Keratinocyte (primary cell): Measurements from ENCODE around the gene ZC3H14.

Experiments used
- CTCF ChIP-seq, 3 experiments: IDR thresholded peaks in 1 of 3; conservative IDR thresholded peaks in 1 of 3; optimal IDR thresholded peaks in 1 of 3; 2 replicates in 2 of 3; 3 replicates in 1 of 3; pipeline versions ENCODE3 to v1.5.1; 2011; ENCODE audit warnings: low read length in 3 of 3, mild to moderate bottlenecking in 3 of 3, moderate library complexity in 2 of 3, control low read depth in 1 of 3, inconsistent platforms in 1 of 3; ENCODE audit not compliant: insufficient read depth in 2 of 3; ENCODE audit errors: extremely low read depth in 1 of 3
- EZH2 ChIP-seq: IDR thresholded peaks from one replicate; pipeline ENCODE4 v1.6.1; 2012; ENCODE audit warnings: inconsistent platforms, mild to moderate bottlenecking, low read length, moderate library complexity

- TF ChIP-seq CTCF (optimal IDR thresholded peaks at IDR 0.05 in 1 of 3, IDR thresholded peaks at IDR 0.05 in 1 of 3, conservative IDR thresholded peaks at IDR 0.05 in 1 of 3; ENCODE audit: extremely low read depth in 1 of 3, insufficient read depth in 2 of 3, low read length in 3 of 3) (no peak), EZH2 (no peak)
Measured at GRCh38 chr14:88519907-88520306, 42.9 kb upstream of the ZC3H14 start.
